ENCODE results near the gene IQGAP2.
A peak's percentile ranks its signal among the peaks of the same experiment; 100 is the strongest.

Gene IQGAP2

DNA sequence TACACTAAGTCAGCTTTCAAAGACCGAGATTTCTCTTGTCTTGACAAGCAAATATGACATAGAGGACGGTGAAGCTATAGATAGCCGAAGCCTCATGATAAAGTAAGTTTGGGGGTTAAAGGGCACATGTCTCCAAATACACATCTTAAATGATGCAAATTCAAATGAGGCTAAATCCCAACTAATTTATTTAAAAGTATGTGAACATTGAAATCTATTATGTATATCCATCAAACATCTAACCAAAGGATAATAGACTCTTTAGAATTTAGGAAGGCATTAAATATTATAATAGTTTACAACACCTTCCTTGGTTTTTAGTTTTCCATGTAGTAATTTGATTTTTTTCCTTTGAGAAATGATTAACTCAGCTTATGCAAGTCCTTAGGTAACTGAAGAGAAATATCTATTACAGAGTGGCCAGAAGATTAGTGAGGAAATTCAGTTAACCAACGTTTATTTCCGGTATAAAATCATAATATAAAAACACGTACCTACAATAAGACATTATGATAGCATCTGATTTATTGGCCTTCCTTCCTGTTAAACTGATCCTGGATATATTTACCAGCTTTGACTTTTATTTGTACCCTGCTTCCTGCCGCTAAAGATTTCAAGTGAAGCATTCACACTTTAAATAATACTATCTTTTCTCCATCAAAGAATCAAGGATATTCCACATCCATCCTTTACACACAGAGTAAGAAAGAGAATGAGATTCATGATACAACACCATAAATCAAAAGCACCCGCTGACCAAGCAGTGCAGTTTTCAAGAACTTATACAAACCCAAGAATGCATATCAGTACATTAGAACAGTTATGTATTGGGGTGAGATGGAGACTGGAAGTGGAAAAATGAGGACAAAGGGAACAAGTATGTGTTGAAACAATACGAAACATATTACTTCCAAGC, 281.0 kb downstream of the IQGAP2 start:
- Histone ChIP-seq H3K36me3 (ENCODE audit: insufficient read depth, low read length) (peaks cover 10% of the 10 kb centered on the region; the same call in 1 of the 2 replicates), H3K4me1 (ENCODE audit: insufficient read depth, low read length, poor library complexity, severe bottlenecking) (peaks cover 63% of the 10 kb centered on the region), H4K20me1 (ENCODE audit: insufficient read depth, low read length, poor library complexity, severe bottlenecking) (no peaks in the 10 kb centered on the region), H3K9me3 (ENCODE audit: insufficient read depth, low read depth, low read length) (no peaks in the 10 kb centered on the region), H3K4me2 (ENCODE audit: low read depth, low read length, poor library complexity, severe bottlenecking) (peak overlapping the region; percentile 54), H3K27me3 (ENCODE audit: insufficient read depth, low read length, poor library complexity, severe bottlenecking) (no peaks in the 10 kb centered on the region), H3K9me2 (replicated peaks; ENCODE audit: low read depth, low read length) (no peaks in the 10 kb centered on the region), H3K4me3 (ENCODE audit: low read length, poor library complexity, severe bottlenecking) (peak overlapping the region; percentile 7), H3K79me2 (ENCODE audit: insufficient read depth, low read length) (no peaks in the 10 kb centered on the region), H3F3A (ENCODE audit: low read depth) (0 out of 2 replicates have a peak, but pooled peaks cover 17% of the 10 kb centered on the region), H3K9ac (ENCODE audit: low read depth, low read length, poor library complexity, severe bottlenecking) (peak overlapping the region; percentile 33), H2AFZ (ENCODE audit: low read length) (no peak overlapping the region)
- 0 out of 2 replicates have a peak, but pooled peaks have one; percentile 21 for TF ChIP-seq EZH2phosphoT487 (IDR thresholded peaks at IDR 0.05; ENCODE audit: borderline replicate concordance)
- TF ChIP-seq, protein P1, sequence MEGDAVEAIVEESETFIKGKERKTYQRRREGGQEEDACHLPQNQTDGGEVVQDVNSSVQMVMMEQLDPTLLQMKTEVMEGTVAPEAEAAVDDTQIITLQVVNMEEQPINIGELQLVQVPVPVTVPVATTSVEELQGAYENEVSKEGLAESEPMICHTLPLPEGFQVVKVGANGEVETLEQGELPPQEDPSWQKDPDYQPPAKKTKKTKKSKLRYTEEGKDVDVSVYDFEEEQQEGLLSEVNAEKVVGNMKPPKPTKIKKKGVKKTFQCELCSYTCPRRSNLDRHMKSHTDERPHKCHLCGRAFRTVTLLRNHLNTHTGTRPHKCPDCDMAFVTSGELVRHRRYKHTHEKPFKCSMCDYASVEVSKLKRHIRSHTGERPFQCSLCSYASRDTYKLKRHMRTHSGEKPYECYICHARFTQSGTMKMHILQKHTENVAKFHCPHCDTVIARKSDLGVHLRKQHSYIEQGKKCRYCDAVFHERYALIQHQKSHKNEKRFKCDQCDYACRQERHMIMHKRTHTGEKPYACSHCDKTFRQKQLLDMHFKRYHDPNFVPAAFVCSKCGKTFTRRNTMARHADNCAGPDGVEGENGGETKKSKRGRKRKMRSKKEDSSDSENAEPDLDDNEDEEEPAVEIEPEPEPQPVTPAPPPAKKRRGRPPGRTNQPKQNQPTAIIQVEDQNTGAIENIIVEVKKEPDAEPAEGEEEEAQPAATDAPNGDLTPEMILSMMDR (conservative IDR thresholded peaks at IDR 0.05; ENCODE audit: low read length): no peak

DNA sequence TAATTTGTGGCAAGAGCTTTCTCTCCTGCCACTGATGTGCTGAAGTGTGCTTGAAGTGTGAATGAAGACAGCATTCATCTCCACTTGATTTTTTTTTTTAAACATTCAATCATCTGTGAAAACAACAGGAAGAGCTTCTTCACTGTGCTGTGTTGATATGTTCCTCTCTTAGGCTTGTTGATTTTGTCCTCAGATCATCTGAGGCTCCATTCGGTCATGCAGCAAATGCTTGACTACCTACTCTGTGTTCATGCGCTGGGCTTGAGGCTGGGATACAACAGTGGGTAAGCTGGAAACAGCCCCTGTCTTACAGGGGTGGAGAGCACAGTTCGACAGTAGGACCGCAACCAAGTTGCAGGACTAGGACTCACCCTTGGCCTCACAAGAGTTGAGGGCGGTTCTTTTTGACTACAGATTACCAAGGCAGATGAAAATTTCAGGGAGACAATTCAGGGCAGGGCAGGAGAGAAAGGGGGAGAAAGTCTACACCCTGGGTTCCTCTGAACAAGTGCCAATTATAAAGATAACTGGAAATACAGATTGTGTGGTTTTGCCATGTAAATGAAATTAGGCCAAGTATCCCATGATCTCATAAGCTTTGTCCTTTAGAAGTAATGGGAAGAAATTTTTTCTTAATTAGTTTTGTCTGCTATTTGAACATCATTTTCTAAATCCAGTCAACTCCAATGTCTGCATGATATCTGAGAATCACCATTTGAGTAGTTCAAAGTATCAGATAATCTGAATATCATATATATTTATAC, 281.9 kb downstream of the IQGAP2 start:
- Histone ChIP-seq H3K9ac (ENCODE audit: low read depth, low read length, poor library complexity, severe bottlenecking) (peak overlapping the region; percentile 33), H3F3A (ENCODE audit: low read depth) (0 out of 2 replicates have a peak, but pooled peaks cover 17% of the 10 kb centered on the region), H3K36me3 (ENCODE audit: insufficient read depth, low read length) (peaks cover 10% of the 10 kb centered on the region; the same call in 1 of the 2 replicates), H3K4me3 (ENCODE audit: low read length, poor library complexity, severe bottlenecking) (peak overlapping the region; percentile 7), H3K9me3 (ENCODE audit: insufficient read depth, low read depth, low read length) (no peaks in the 10 kb centered on the region), H3K27me3 (ENCODE audit: insufficient read depth, low read length, poor library complexity, severe bottlenecking) (no peaks in the 10 kb centered on the region), H2AFZ (ENCODE audit: low read length) (no peak overlapping the region), H3K4me2 (ENCODE audit: low read depth, low read length, poor library complexity, severe bottlenecking) (peak overlapping the region; percentile 54), H4K20me1 (ENCODE audit: insufficient read depth, low read length, poor library complexity, severe bottlenecking) (no peaks in the 10 kb centered on the region), H3K4me1 (ENCODE audit: insufficient read depth, low read length, poor library complexity, severe bottlenecking) (peaks cover 72% of the 10 kb centered on the region), H3K9me2 (replicated peaks; ENCODE audit: low read depth, low read length) (no peaks in the 10 kb centered on the region), H3K79me2 (ENCODE audit: insufficient read depth, low read length) (no peaks in the 10 kb centered on the region)
- no peak for TF ChIP-seq EZH2phosphoT487 (IDR thresholded peaks at IDR 0.05; ENCODE audit: borderline replicate concordance)
- TF ChIP-seq, protein P1 (conservative IDR thresholded peaks at IDR 0.05; ENCODE audit: low read length): no peak

DNA sequence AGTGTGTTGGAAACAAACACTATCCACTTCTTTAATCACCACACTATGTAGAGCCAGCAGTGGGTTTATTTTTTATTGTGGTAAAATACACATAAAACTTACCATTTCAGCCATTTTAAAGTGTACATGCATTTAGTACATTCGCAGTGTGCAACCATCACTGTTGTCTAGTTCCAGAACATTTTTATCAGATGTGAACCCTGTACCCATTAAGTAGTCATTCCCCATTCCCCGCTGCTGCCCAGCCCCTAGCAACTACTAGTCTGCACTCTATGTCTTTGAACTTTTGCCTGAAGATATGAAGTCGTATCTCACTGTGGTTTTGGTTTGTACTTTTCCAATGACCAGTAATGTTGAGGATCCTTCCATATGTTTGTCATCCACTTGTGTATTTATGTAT, 282.6 kb downstream of the IQGAP2 start:
- Histone ChIP-seq H3F3A (ENCODE audit: low read depth) (0 out of 2 replicates have a peak, but pooled peaks cover 17% of the 10 kb centered on the region), H4K20me1 (ENCODE audit: insufficient read depth, low read length, poor library complexity, severe bottlenecking) (no peaks in the 10 kb centered on the region), H3K9me2 (replicated peaks; ENCODE audit: low read depth, low read length) (no peaks in the 10 kb centered on the region), H3K79me2 (ENCODE audit: insufficient read depth, low read length) (no peaks in the 10 kb centered on the region), H3K36me3 (ENCODE audit: insufficient read depth, low read length) (peaks cover 10% of the 10 kb centered on the region; the same call in 1 of the 2 replicates), H3K9ac (ENCODE audit: low read depth, low read length, poor library complexity, severe bottlenecking) (no peak overlapping the region), H2AFZ (ENCODE audit: low read length) (no peak overlapping the region), H3K9me3 (ENCODE audit: insufficient read depth, low read depth, low read length) (no peaks in the 10 kb centered on the region), H3K4me1 (ENCODE audit: insufficient read depth, low read length, poor library complexity, severe bottlenecking) (peaks cover 75% of the 10 kb centered on the region), H3K27me3 (ENCODE audit: insufficient read depth, low read length, poor library complexity, severe bottlenecking) (no peaks in the 10 kb centered on the region), H3K4me2 (ENCODE audit: low read depth, low read length, poor library complexity, severe bottlenecking) (peak overlapping the region; percentile 54), H3K4me3 (ENCODE audit: low read length, poor library complexity, severe bottlenecking) (no peak overlapping the region)
- TF ChIP-seq EZH2phosphoT487 (IDR thresholded peaks at IDR 0.05; ENCODE audit: borderline replicate concordance): no peak
- TF ChIP-seq, protein P1 (conservative IDR thresholded peaks at IDR 0.05; ENCODE audit: low read length): no peak
